Gastrocnemius medialis (tissue), 4 donors: ENCODE measurements around the gene ALG10. TPM values are rescaled to one million over a fixed set of nuclear protein-coding genes. Genes with fewer than 3 reads are reported as not detected.
A peak's percentile ranks its signal among the peaks of the same experiment; 100 is the strongest.
"Not testable (repeated sequence)": the region's sequence is repeated elsewhere in the genome, so short reads cannot be mapped to it uniquely, and the experiment has no call there.

Experiments
- ATAC-seq, 2 donors: fragments of 150-250 bp; one replicate each; pipeline ENCODE4 v1.9.1; 2016
- DNase-seq, 2 donors: peaks; one replicate each; pipeline ENCODE4 v3.0.0-alpha.2; 2019
- H3K27ac ChIP-seq, 4 donors: fragments of 200-600 bp; sonication (generic); 1 replicate in 1 of 4; 2 replicates in 3 of 4; pipeline ENCODE4 v1.5.1; 2016 to 2018; ENCODE audit warnings: mild to moderate bottlenecking in 2 of 4, moderate library complexity in 1 of 4
- H3K27me3 ChIP-seq, 3 donors: fragments of 200-600 bp; sonication (generic) in 2 of 3; 1 replicate in 1 of 3; 2 replicates in 2 of 3; pipeline versions ENCODE4 v1.5.1 to v1.6.0; 2016 to 2019; ENCODE audit warnings: mild to moderate bottlenecking in 1 of 3, moderate library complexity in 1 of 3
- H3K36me3 ChIP-seq, 2 donors: fragments of 200-600 bp; sonication (generic) in 1 of 2; one replicate each; pipeline ENCODE4 v1.5.1; 2017 to 2018
- H3K4me1 ChIP-seq, 2 donors: fragments of 200-600 bp; sonication (generic) in 1 of 2; one replicate each; pipeline ENCODE4 v1.5.1; 2016 to 2017; ENCODE audit warnings: mild to moderate bottlenecking in 2 of 2
- H3K4me3 ChIP-seq, 4 donors: fragments of 200-600 bp; sonication (generic) in 3 of 4; 1 replicate in 1 of 4; 2 replicates in 3 of 4; pipeline ENCODE4 v1.5.1; 2016 to 2019; ENCODE audit warnings: mild to moderate bottlenecking in 2 of 4
- H3K9me3 ChIP-seq, 3 donors: fragments of 200-600 bp; sonication (generic) in 2 of 3; 1 replicate in 1 of 3; 2 replicates in 2 of 3; pipeline ENCODE4 v1.5.1; 2016 to 2019
- POLR2A ChIP-seq, 2 donors: fragments of 450-650 bp; IDR thresholded peaks; one replicate each; pipeline ENCODE4 v1.6.1; 2017; ENCODE audit warnings: antibody characterized with exemption in 2 of 2, mild to moderate bottlenecking in 2 of 2, moderate library complexity in 2 of 2
- in situ Hi-C, 4 donors: fragments of 200-750 bp; cut with MboI; loops; one replicate each; pipeline versions ENCODE4 v1.15.0 to v1.8.0; 2017; ENCODE audit warnings: low sequenced_read_pairs in 4 of 4
- intact Hi-C: fragments of 100-400 bp; cut with DNase I; formaldehyde crosslinking; loops from one replicate; pipeline ENCODE4 v1.15.1; 2023; ENCODE audit warnings: low total_unique reads
- total RNA-seq, 4 donors: library from RNA; depleted of rRNA; stranded (reverse); fragments of >200 nt; gene quantifications; one replicate each; pipeline versions ENCODE4 v1.1.0 to v1.2.3, GENCODE V29; 2016
- TF ChIP-seq, protein P1 (sequence below), 5 experiments: fragments of 450-650 bp in 3 of 5; fragments of 200-600 bp in 2 of 5; sonication (generic) in 2 of 5; IDR thresholded peaks in 4 of 5; conservative IDR thresholded peaks in 1 of 5; 1 replicate in 4 of 5; 2 replicates in 1 of 5; pipeline ENCODE4 v1.5.1; 2016 to 2019; ENCODE audit warnings: antibody characterized with exemption in 5 of 5, mild to moderate bottlenecking in 3 of 5, moderate library complexity in 3 of 5

The ALG10 gene
- total RNA-seq, 4 donors from 2014 or later: 1.3 to 3.3 (median 3.0) TPM

DNA sequence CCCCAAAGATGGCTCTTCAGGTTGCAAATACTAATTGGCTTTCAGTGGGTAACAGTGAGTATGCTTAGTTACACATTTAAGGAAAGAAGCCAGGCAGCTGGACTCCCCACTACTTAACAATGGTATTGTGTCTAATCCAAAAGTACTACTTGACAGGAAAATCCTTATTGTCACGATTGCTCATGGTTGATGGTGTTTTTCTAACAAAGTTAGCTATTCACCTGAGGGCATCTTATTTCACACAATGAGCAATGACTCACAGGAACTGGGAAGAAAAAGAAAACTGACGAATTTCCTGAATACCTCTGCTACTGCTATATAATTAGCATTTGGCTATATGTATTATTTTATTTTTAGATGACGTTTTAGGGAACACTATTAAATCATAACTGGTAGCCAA lies 33.4 kb upstream of the ALG10 start:
- H3K4me1 ChIP-seq: no peaks in the 10 kb centered on the region
- H3K9me3 ChIP-seq: no peaks in the 10 kb centered on the region
- H3K27me3 ChIP-seq: no peaks in the 10 kb centered on the region
- in situ Hi-C loops: no loop called here
- TF ChIP-seq POLR2A (IDR thresholded peaks at IDR 0.05): no peak
- TF ChIP-seq, protein P1, sequence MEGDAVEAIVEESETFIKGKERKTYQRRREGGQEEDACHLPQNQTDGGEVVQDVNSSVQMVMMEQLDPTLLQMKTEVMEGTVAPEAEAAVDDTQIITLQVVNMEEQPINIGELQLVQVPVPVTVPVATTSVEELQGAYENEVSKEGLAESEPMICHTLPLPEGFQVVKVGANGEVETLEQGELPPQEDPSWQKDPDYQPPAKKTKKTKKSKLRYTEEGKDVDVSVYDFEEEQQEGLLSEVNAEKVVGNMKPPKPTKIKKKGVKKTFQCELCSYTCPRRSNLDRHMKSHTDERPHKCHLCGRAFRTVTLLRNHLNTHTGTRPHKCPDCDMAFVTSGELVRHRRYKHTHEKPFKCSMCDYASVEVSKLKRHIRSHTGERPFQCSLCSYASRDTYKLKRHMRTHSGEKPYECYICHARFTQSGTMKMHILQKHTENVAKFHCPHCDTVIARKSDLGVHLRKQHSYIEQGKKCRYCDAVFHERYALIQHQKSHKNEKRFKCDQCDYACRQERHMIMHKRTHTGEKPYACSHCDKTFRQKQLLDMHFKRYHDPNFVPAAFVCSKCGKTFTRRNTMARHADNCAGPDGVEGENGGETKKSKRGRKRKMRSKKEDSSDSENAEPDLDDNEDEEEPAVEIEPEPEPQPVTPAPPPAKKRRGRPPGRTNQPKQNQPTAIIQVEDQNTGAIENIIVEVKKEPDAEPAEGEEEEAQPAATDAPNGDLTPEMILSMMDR (IDR thresholded peaks at IDR 0.05 in 4 of 5, conservative IDR thresholded peaks at IDR 0.05 in 1 of 5): no peak
- H3K27ac ChIP-seq: no peak overlapping the region
- H3K4me3 ChIP-seq: no peak overlapping the region
- DNase-seq (no peak), ATAC-seq (no peak)
- no peaks in the 10 kb centered on the region for H3K36me3 ChIP-seq
- intact Hi-C loops: no loop called here

DNA sequence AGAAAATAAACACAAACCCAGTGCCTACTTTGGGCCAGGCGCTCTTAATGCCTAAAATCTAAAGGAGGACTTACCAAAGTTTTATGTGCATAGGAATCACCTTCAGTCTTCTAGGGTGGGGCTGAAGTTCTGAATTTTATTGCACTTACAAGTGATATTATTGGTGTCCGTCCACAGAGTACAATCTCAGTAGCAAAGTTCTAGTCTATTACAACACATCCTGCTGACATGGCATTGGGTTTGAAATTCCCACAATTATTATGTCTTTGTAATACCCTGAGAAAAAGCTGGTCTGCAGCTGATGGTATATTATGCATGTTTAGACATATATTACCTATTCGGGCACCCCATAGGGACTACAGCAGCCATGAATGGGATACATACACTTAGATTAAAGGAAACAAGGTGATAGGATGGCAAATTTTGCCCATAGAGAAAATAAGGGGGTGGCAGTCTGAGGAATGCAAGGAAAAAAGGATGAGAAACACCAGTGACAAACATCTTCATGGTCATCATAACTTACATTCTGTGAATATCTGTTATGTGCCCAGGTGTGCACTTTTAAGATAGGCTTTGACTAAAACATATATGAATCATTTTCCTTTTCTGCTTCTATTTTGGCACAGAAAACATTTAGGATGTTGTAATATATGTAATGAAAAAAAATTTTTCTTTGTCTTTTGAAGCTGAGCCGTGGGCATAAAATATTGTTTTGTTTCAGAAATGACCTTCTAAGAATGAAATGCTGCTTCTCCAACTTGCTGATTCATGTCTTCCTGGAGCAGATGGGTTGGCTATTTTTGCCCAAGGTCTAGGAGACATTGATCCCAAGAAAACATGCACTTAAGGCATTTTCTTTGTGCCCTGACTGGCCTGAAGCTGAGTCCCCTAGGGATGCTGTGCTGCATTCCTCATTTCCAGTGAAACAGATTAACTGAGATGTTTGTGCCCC lies 27.2 kb upstream of the ALG10 start:
- TF ChIP-seq, protein P1 (IDR thresholded peaks at IDR 0.05 in 4 of 5, conservative IDR thresholded peaks at IDR 0.05 in 1 of 5): no peak
- intact Hi-C loops: no loop called here

DNA sequence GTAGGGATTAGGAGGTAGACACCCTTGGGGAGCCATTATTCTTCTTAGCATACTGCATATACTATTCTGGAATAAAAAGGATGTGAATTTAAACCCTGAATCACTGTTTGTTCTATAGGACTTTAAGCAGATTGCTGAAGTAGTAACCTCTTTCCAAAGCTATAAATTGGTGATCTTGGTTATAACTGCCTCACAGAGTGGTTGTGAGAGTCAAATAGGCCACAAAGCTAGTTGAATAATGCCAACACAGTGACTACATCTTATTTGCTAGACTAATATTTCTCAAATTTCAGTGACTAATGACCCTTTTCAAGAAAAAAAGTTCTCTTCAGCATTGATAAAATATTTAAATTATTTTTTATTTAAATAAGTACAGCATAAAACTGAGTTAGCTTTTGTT lies 13.5 kb upstream of the ALG10 start:
- intact Hi-C loops, H3K4me1 ChIP-seq: not testable (repeated sequence)
- in situ Hi-C loops: loop anchor here in 1 of 4 donors (10.0 to 25.0 kb wide), 2 partner anchors 1244 to 1647 kb away; no protein-coding TSS in a partner anchor

More for the DNA sequence above, 27.2 kb upstream of the ALG10 start:
- H3K4me3 ChIP-seq: no peak overlapping the region
- DNase-seq (no peak), ATAC-seq (no peak)
- in situ Hi-C loops: no loop called here
- H3K27me3 ChIP-seq: no peaks in the 10 kb centered on the region
- no peaks in the 10 kb centered on the region for H3K36me3 ChIP-seq
- H3K9me3 ChIP-seq: no peaks in the 10 kb centered on the region
- H3K4me1 ChIP-seq: no peaks in the 10 kb centered on the region
- no peak overlapping the region for H3K27ac ChIP-seq

DNA sequence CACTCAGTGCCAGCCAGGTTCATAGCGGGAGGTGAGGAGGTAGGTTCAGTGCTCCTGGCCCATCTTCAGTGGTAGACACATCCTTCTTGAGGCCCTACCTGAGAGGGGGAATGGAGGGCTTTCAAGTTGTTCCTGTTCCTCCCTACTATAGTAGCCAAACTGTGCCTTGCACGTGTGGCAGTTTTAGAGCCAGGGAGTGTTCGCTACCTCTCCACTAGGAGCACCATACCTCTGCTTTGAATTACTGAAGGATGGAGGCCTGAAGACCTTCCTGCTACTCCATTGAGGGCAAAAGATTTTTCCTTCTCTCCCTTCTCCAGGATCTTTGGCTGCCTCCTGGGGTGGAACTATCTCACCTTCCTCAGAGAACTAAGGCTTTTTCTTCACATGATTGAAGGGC lies 5.9 kb upstream of the ALG10 start:
- TF ChIP-seq POLR2A (IDR thresholded peaks at IDR 0.05): no peak
- TF ChIP-seq, protein P1 (IDR thresholded peaks at IDR 0.05 in 4 of 5, conservative IDR thresholded peaks at IDR 0.05 in 1 of 5): no peak
- Histone ChIP-seq H3K4me1 (peaks cover under 1 to 2% of the 10 kb centered on the region in 2 donors), H3K36me3 (no peaks in the 10 kb centered on the region), H3K4me3 (no peak overlapping the region), H3K27ac (no peak overlapping the region), H3K9me3 (no peaks in the 10 kb centered on the region), H3K27me3 (no peaks in the 10 kb centered on the region)
- ATAC-seq (no peak), DNase-seq (no peak)
- in situ Hi-C loops: loop anchor here in 1 of 4 donors (25.0 kb wide), 1 partner anchor 1654 kb away; no protein-coding TSS in a partner anchor
- intact Hi-C loops: no loop called here

More for the DNA sequence above, 13.5 kb upstream of the ALG10 start:
- not testable (repeated sequence) for H3K36me3 ChIP-seq, H3K27ac ChIP-seq, ATAC-seq, H3K27me3 ChIP-seq, DNase-seq, H3K9me3 ChIP-seq, H3K4me3 ChIP-seq

DNA sequence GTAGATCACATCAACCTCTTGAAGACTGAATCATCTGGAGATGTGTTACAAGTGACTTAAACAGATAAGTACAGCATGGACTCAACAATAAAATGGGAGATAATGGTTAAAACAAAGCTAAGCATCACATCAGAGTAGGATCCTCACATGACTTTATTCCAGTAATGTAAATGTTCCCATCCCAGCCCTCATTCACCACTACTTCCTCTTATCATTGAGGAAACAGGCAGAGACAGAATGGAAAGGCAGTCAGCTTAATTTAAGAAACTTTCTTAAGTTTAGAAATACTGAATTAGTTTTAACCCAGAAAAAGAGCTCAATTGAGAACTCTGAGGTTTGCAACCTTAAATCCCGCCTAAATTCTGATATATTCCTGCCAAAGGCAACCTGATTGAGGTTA lies 1.2 kb upstream of the ALG10 start:
- Histone ChIP-seq H3K27ac (no peak overlapping the region), H3K4me1 (peaks cover 14 to 18% of the 10 kb centered on the region in 2 donors), H3K27me3 (no peaks in the 10 kb centered on the region), H3K9me3 (no peaks in the 10 kb centered on the region), H3K36me3 (no peaks in the 10 kb centered on the region), H3K4me3 (peak overlapping the region in 1 of 4 donors; percentile 66)
- DNase-seq (no peak), ATAC-seq (no peak)
- intact Hi-C loops (loop anchor here (5.0 kb wide), 1 partner anchor 1484 kb away; no protein-coding TSS in a partner anchor), in situ Hi-C loops (loop anchor here (5.0 to 25.0 kb wide), 2 partner anchors 1264 to 1659 kb away; partner anchors contain the start of gene YARS2 (in 3 of the 4))
- TF ChIP-seq, protein P1 (IDR thresholded peaks at IDR 0.05 in 4 of 5, conservative IDR thresholded peaks at IDR 0.05 in 1 of 5): no peak
- no peak for TF ChIP-seq POLR2A (IDR thresholded peaks at IDR 0.05)

DNA sequence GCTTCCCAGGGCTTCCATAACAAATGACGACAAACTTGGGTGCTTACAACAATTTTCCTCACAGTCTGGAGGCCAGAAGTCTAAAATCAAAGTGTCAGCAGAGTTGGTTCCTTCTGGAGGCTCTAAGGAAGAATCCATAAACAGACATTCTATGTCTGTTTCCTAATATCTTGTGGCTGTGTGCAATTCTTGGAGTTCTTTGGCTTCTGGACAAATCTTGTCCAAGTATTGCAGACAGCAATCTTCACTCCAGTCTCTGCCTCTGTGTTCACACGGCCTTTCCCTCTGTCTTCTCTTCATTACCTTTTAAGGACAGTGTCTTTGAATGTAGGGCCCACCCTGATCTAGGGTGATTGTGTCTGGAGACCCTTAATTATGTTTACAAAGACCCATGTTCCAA lies 5.4 kb downstream of the ALG10 start:
- peaks cover 9 to 12% of the 10 kb centered on the region in 2 donors for H3K4me1 ChIP-seq
- H3K36me3 ChIP-seq, DNase-seq, H3K27me3 ChIP-seq, H3K27ac ChIP-seq, in situ Hi-C loops, H3K4me3 ChIP-seq, ATAC-seq, intact Hi-C loops, H3K9me3 ChIP-seq: not testable (repeated sequence)
